Mesodermal cell (in vitro differentiated cells): ENCODE measurements around the gene MAB21L4.

Experiments used
- H3K27ac ChIP-seq: 2 replicates; pipeline ENCODE4 v1.7.0; 2013; ENCODE audit warnings: mild to moderate bottlenecking, low read depth, low read length, moderate library complexity; ENCODE audit not compliant: severe bottlenecking
- H3K36me3 ChIP-seq: 2 replicates; pipeline ENCODE4 v1.7.1; 2013; ENCODE audit warnings: mild to moderate bottlenecking, low read length, moderate library complexity; ENCODE audit not compliant: control insufficient read depth, insufficient read depth
- H3K4me1 ChIP-seq: one replicate; pipeline ENCODE4 v1.7.1; 2013; ENCODE audit warnings: mild to moderate bottlenecking, low read length; ENCODE audit not compliant: insufficient read depth, control insufficient read depth, poor library complexity, severe bottlenecking
- H3K4me3 ChIP-seq: 2 replicates; pipeline ENCODE4 v1.7.0; 2013; ENCODE audit warnings: low read length, control low read depth, mild to moderate bottlenecking; ENCODE audit not compliant: insufficient read depth, poor library complexity, severe bottlenecking; ENCODE audit errors: extremely low read depth
- H3K9me3 ChIP-seq: 2 replicates; pipeline ENCODE4 v1.7.1; 2013; ENCODE audit warnings: mild to moderate bottlenecking, low read length, moderate library complexity; ENCODE audit not compliant: control insufficient read depth
- WGBS, 2 experiments: methylation state at CpG; one replicate each; pipeline ENCODE4 v1.1.5; 2013; ENCODE audit warnings: missing lambda C conversion rate in 2 of 2; ENCODE audit not compliant: insufficient coverage in 2 of 2; 5-methylcytosine and 5-hydroxymethylcytosine counted together

Gene MAB21L4

DNA sequence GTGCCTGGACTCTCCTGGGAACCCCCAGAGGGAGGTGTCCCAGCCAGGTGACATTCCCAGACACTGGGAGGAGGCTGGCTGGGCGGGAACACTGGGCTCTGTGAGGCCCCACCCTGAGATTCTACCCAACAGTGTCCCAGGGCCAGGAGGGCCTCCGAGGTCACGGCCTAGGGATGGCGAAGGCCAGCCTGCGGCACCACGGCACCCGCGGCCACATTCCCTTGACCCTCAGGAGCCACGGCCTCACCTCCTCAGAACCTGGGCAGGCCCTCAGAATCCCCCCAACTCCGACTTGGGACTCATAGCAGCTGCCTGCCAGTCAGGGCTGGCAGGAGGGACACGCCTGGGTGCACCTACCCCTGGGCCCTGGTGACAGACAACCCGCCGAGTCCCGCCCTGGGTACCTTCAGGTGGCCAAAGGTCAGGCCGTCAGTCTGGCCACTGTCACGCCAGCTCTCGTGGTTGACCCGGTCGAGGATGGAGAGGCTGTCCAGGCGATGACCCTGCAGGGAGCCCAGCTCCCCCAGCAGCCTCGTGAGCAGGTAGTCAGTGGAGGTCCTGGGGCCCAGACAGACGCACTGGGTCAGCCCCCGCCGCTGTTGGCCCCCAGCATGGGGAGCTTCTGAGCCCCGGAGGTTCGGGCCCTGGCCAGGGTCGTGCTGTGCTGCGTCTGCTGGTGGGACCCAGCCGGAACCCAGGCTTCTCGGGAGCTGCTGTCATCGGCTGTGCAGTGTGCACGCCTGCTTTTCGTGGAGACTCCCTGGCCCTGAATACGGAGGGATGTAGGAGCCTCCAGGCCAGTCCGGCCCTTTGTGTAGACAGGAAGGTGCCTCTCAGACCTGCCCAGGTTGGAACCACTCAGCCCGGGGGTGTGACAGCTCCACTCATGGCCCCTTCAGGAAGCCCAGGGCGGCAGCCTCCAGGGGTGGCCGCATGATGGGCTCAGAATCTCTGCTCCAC, 6.1 kb downstream of the MAB21L4 start:
- H3K27ac ChIP-seq = no peak overlapping the region
- WGBS, 2 experiments = 86 to 93% methylated on average over 29 to 38 of the region's 38 CpGs
- H3K9me3 ChIP-seq = no peaks in the 10 kb centered on the region
- H3K36me3 ChIP-seq = no peaks in the 10 kb centered on the region
- no peaks in the 10 kb centered on the region for H3K4me1 ChIP-seq
- no peak overlapping the region for H3K4me3 ChIP-seq

- Histone ChIP-seq H3K9me3 (no peaks in the 10 kb centered on the region), H3K36me3 (no peaks in the 10 kb centered on the region), H3K4me3 (no peak overlapping the region), H3K27ac (no peak overlapping the region), H3K4me1 (no peaks in the 10 kb centered on the region)
- 84 to 85% methylated on average over 5 to 8 of the region's 11 CpGs for WGBS, 2 experiments
Observed at GRCh38 chr2:240888890-240889573, 6.9 kb downstream of the MAB21L4 start.

DNA sequence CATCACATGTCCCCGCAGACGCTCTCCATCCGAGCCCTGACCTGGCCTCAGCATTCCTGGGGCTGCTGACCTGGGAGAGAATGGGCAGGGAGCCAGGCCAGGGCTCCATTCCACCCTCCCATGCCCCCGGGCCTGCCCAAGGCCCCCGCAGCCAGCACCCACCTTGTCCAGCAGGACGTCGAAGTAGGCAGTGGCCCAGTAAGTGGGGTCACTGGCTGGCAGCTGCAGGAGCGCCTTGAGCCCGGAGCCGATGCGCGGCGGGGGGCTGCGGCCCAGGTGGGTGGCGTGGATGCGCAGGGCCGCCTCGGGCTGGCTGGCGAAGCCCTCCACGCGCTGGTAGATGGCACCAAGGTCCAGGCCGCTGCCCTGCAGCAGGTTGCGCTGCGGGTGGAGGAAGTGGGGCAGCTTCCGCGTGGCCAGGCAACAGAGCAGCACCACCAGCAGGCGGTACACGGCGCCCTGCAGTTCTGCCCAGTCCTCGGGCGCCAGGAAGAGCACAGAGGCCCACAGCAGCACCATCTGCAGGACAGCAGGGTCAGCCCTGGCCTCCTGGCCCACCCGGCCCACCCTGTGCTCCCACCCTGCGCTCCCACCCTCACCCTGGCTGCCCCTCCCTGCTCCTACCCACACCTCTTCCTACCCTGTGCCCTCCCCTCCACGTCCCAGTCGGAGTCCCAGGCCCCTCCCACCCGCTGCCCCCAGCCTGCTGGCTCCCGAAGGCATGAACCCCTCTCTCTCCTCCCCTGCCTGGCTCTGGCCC, 7.6 kb downstream of the MAB21L4 start:
- H3K4me1 ChIP-seq = no peaks in the 10 kb centered on the region
- no peaks in the 10 kb centered on the region for H3K9me3 ChIP-seq
- no peak overlapping the region for H3K27ac ChIP-seq
- no peak overlapping the region for H3K4me3 ChIP-seq
- H3K36me3 ChIP-seq = no peaks in the 10 kb centered on the region
- WGBS, 2 experiments = 94 to 95% methylated on average over 25 to 32 of the region's 37 CpGs

- no peaks in the 10 kb centered on the region for H3K4me1 ChIP-seq
- no peak overlapping the region for H3K4me3 ChIP-seq
- H3K27ac ChIP-seq = no peak overlapping the region
- H3K36me3 ChIP-seq = no peaks in the 10 kb centered on the region
- WGBS, 2 experiments = 73 to 90% methylated on average over 4 of the region's 4 CpGs
- no peaks in the 10 kb centered on the region for H3K9me3 ChIP-seq
Observed at GRCh38 chr2:240887631-240888030, 8.3 kb downstream of the MAB21L4 start.

DNA sequence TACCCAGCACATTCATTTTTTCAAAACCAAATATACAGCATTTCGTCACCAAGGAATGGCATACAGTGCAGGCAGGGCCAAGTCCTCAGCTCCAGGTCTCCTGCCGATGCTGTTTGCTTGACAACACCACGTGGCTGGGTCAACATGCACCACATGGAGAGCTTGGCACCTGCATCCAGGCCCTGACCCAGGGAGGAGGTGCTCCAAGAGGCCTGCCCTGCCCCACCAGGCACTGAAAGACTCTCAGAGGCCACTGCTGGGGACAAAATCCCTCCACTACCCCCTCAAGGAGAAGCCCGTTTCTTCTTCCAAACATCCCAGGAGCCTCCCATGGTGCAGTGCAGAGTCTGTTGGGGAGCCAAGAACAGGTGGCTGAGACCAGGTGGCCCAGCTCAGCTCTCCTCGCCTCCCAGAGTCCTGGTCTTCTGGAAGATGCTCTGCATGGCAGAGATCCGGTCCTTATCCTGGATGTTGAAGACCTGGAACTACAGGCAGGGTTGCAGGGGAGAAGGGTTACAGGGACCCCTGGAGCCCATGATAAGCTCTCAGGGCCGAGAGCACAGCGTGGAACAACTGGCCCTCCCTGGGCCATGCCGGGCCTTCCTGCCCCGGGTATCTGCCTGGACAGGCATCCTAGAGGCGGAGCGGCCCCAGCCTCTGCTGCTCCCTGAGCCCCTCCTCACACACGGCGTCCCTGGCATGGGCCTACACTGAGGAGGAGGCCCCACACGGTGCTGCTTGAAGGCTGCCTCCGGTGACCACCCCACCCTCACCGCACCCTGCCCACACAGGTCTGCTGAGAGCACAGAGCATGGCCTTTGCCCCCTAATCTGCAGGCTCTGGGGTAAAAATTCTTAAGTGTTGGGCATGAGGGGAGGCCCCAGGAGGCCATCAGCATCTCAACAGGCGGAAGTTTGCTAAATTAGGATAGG, 9.0 kb downstream of the MAB21L4 start:
- Histone ChIP-seq H3K36me3 (no peaks in the 10 kb centered on the region), H3K4me3 (no peak overlapping the region), H3K27ac (no peak overlapping the region), H3K4me1 (no peaks in the 10 kb centered on the region), H3K9me3 (no peaks in the 10 kb centered on the region)
- 84 to 86% methylated on average over 13 to 17 of the region's 18 CpGs for WGBS, 2 experiments

GRCh38 chr2:240886023-240886565, 9.9 kb downstream of the MAB21L4 start:
- 87 to 93% methylated on average over 3 of the region's 5 CpGs for WGBS, 2 experiments
- Histone ChIP-seq H3K4me3 (no peak overlapping the region), H3K27ac (no peak overlapping the region), H3K9me3 (no peaks in the 10 kb centered on the region), H3K36me3 (no peaks in the 10 kb centered on the region), H3K4me1 (no peaks in the 10 kb centered on the region)

DNA sequence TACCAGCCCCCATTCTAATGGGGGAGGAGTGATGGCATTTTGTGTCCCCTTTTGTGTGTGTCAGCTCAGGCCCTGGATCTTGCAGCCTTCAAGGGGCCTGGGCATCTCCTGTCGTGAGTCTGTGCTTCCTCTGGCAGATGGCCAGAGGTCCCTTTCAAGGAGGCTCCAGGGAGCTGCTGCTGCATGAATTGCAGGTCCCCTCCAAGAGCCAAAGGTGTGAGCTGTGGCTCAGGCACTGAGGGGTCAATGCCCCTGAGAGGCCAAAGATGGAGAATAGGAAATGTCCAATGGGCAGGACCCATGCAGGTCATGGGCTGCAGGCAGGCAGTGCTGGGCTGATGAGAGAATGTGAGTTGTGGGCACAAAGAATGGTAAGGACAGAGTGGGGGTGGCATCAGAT, 10.4 kb downstream of the MAB21L4 start:
- H3K4me3 ChIP-seq = no peak overlapping the region
- H3K4me1 ChIP-seq = no peaks in the 10 kb centered on the region
- WGBS, 2 experiments = 89 to 92% methylated on average over 1 of the region's 1 CpG
- no peaks in the 10 kb centered on the region for H3K9me3 ChIP-seq
- no peak overlapping the region for H3K27ac ChIP-seq
- no peaks in the 10 kb centered on the region for H3K36me3 ChIP-seq

- no peaks in the 10 kb centered on the region for H3K9me3 ChIP-seq
- H3K4me3 ChIP-seq = no peak overlapping the region
- no peaks in the 10 kb centered on the region for H3K4me1 ChIP-seq
- H3K27ac ChIP-seq = no peak overlapping the region
- WGBS, 2 experiments = 79 to 95% methylated on average over 3 of the region's 3 CpGs
- no peaks in the 10 kb centered on the region for H3K36me3 ChIP-seq
Observed at GRCh38 chr2:240884745-240885144, 11.2 kb downstream of the MAB21L4 start.

DNA sequence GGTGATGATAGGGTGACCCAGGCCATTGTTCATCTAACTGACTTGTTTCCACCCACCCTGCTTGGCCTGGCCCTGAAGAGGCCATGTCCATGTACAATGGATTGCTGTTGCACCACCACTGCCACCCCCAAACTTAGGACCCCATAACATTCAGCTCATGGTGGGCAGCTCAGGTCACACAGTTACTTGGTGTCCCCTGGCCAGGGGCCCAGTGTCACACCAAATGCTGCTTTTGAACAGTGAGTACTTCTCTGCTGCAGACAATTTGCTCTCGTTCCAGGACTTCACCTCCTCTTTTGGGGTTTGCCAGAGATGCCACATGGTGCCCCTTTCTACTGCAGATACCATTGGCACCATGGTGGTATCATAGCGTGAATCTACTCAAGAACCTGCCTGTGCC, 11.7 kb downstream of the MAB21L4 start:
- no peak overlapping the region for H3K4me3 ChIP-seq
- H3K27ac ChIP-seq = no peak overlapping the region
- no peaks in the 10 kb centered on the region for H3K9me3 ChIP-seq
- 89 to 93% methylated on average over 2 of the region's 2 CpGs for WGBS, 2 experiments
- no peaks in the 10 kb centered on the region for H3K4me1 ChIP-seq
- H3K36me3 ChIP-seq = no peaks in the 10 kb centered on the region
